ENCODE results near the gene GPR17.

GPR17 gene

GRCh38 chr2:127614731-127615130, 31.2 kb upstream of the GPR17 start:
- peak; percentile 73 for DNase-seq

DNA sequence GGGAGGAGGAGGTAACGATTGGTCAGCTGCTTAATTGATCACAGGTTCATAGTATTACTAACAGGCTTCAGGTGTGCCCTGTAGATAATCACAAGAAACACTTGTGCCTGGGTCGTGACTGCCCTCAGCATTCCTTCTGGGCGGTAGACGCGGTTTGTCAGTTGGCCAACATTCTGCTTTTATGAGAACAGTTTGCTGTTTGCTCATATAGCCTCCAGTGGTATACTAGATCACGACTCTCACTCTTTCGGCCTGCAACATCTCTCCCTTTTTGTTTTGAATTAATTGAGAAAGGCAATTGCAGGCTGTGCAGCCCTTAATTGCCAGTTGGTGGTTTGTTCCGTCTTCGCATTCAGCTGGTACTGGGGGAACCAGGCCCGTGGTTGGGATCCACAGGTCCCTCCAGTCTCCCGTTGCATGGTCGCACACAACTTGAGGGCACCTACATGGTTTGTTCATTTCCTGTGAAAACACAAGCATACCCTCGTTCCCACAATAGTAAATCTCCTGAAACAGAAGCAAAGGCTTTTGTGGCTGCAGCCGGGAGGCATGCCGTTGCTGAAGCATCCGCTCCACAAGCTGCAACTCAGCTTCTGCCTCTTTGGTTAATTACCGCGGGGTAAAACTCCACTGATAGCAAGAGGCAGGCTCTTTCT, 30.3 kb upstream of the GPR17 start:
- DNase-seq, result no peak

GRCh38 chr2:127618551-127619202, 27.3 kb upstream of the GPR17 start:
- no peak for DNase-seq

DNA sequence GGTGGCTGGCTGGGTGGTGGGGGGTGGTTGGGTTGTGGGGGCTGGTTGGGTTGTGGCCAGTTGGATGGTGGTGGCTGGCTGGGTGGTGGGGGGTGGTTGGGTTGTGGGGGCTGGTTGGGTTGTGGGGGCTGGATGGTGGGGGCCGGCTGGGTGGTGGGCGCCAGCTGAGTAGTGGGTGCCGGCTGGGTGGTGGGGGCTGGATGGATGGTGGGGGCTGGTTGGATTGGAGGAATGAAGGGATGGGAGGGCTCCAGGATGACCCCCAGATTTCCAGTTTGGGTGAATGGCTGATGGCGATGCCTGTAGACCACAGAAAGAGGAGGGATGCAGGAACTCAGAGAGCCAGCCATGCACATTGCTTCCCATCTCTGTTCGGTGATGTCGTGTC, 26.8 kb upstream of the GPR17 start:
- no peak for DNase-seq

DNA sequence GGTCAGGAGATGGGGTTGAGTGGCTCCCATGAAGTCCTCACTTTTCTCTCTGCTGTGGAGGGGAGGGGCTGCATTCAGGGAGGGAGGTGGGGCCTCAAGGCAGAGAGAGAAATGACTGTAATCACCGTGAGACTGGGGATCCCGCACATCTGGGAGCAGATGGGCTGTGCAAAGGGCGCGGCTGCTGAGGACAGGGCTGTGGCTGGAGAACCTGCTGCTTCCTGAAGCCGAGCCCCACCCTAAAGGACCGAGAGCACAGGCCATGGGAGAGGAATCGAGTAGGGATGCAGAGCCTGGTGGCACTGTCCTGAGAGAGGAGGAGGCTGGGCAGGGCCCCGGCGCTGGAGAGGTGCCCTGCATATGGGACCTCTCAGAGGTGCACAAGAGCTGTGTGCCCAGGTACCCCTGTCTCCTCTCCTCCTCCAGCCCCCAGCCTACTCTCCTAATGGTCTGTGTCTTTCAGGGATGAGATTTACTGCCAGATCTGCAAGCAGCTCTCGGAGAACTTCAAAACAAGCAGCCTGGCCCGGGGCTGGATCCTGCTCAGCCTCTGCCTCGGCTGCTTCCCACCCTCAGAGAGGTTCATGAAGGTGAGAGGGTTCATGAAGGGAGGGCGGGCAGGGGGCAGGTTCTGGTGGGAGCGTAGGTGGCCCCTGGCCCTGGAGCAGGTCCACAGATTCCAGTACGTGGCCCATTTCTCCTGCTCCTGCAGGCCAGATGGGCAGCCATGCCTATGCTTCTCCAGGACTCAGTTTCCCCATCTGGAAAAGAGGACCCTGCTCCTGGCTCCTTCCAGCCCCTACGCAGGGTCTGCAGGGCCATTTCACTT, 25.9 kb upstream of the GPR17 start:
- no peak for DNase-seq

DNA sequence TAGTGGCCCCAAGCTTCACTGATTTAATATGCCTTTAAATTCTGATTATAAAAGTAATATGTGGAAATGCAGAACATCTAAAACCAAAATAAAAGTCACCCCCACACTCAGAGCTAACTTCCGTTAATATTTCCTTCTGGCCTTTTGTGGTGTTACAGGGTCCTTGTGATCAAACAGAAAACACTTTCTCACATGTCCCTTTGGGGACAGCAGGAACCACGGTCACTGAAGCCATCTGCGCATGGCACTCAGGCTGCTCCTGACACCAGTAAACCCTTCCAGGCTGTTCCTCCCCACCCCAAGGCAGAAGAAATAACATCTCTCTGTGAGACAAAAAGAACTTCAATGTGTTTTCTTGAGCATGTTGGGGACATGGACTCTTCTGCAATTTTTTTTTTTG, 25.1 kb upstream of the GPR17 start:
- DNase-seq, result no peak

- DNase-seq, result no peak
These were observed 23.9 kb upstream of the GPR17 start for GRCh38 chr2:127621981-127622431.

- no peak for DNase-seq
These were observed 23.2 kb upstream of the GPR17 start for GRCh38 chr2:127622561-127623387.

DNA sequence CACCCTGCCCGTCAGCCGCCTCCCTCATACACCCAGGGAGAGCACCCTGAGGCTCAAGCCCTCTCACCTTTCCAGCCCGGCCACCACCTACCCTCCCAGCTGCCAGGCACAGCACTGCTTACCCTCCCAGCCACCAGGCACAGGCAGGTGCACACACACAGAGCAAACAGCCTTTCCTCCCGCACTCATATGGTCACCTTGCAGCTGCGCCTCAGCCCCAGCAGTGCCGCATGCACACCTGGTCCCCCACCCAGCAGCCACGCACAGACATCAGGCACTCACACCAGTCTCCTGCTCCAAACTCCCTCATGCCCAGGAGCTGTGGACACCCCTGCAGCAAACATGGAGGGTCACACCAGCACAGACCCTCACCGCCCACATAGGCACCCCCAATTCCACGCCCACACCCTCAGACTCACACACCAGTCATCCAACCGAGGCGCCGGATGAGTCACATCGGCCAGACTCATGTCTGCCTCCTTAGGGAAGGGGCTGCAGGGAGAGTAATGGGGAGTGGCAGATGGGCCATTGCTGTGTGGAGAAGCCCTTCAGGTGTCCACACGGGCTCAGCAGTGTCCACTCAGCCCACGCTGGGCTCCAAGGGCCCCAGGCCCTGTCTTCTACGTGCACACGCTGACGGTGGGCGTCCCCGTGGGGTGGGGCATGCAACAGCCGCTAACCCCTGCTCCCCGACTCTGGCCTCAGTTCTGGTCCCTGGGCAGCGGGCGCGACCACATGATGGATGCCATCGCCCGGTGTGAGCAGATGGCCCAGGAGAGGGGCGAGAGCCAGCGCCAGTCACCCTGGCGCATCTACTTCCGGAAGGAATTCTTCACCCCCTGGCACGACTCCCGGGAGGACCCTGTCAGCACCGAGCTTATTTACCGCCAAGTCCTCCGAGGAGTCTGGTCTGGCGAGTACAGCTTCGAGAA, 22.3 kb upstream of the GPR17 start:
- DNase-seq, result peak; percentile 74

GRCh38 chr2:127624320-127624755, 21.6 kb upstream of the GPR17 start:
- DNase-seq, result no peak

DNA sequence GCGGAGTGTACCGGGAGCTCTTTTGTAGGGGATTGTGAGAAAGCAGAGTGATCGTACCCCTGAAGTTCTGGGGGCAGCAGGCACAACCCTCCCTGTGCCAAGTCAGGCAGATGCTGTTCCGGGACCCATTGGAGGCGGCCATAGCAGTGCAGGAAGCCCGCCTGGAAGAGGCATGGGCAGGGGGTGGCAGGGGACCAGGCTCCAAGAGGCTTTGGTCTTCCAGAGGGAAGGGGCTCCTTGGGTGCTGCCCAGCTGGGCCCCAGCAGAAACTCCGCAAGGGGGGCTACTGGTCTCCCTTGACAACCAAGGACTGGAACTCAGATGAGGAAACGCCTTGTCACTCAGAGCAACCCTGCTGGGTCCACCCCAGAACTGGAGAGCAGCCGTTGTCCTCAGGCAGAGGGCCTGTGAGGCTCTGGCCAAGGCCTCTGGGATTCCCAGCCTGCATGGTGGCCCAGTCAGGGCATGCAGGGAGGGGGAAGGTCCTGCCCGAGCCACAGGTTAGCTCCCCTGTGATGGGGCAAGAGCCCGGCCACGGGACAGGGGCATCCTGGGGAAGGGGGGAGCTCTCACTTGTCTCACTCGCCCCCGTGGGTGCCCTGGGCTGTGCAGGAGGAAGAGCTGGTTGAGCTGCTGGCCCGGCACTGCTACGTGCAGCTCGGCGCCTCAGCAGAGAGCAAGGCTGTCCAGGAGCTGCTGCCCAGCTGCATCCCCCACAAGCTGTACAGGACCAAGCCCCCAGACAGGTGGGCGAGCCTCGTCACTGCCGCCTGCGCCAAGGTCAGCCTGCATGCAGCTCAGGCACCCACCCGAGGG, 21.0 kb upstream of the GPR17 start:
- DNase-seq, result no peak

DNA sequence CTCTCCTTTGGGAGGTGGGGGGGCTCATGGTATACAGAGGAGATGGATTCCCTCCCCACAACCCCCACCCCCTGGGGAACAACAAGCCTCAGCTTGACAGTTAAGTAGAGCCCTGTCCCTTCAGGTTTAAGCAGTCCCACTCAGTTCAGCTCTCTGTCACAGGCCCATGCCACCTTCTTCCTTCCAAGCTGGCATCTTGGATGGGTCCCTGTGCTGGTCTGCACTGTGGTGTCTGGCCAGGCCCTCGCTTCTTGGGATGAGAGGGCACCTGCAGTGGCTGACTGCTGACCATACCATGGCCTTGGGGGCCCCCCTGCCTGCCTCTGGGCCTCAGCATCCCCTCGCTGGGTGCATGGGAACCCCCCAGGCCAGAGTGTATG, 20.4 kb upstream of the GPR17 start:
- no peak for DNase-seq

DNA sequence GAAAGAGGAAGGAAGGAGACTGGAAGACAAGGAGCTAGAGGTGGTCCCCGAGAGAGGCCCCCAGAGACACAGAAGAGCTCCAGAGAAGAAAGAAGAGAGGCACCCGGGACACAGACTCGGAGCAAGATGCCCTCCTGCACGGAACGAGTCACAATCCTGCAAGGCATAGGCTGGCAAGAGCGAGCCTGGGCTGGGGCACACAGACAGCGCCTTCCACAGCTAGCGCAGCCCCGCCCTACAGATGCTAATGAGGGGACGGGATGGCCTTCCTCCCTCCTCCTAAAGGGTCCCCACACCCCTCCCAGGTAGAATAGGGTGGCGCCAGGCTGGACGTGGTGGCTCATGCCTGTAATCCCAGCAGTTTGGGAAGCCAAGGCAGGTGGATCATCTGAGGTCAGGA, 19.8 kb upstream of the GPR17 start:
- no peak for DNase-seq

DNA sequence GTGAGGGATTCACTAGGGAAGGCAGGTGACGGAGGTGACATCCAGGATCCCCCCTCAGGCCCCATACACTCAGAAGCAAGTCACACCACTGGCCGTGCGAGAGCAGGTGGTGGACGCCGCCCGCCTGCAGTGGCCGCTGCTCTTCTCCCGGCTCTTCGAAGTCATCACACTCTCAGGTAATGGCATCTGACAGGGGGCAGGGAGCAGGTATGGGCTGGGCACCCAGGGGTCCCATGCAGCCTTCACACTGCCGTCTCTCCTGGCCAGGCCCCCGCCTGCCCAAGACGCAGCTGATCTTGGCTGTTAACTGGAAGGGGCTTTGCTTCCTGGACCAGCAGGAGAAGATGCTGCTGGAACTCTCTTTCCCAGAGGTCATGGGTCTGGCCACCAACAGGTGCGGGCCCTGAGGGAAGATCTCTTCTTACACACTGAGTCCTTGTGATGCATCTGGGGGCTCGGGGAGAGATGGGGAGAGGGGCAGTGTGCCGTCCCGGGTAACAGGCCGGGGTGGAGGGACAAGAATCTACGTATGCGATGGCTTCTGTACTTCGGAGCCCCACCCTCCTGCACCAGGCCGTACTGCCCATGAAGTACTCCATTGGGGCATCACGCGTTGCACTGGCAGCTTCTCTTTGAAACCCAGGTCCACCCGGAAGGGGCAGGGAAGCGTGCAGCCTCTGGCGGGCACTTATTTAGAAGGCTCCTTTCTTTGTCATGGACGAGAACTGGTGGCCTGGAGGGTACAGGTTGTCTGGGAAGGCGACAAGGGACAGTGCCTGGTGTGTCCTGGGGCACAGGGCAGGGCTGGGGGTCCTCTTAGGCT, 18.8 kb upstream of the GPR17 start:
- no peak for DNase-seq

- no peak for DNase-seq
These were observed 18.0 kb upstream of the GPR17 start for GRCh38 chr2:127627740-127628571.

DNA sequence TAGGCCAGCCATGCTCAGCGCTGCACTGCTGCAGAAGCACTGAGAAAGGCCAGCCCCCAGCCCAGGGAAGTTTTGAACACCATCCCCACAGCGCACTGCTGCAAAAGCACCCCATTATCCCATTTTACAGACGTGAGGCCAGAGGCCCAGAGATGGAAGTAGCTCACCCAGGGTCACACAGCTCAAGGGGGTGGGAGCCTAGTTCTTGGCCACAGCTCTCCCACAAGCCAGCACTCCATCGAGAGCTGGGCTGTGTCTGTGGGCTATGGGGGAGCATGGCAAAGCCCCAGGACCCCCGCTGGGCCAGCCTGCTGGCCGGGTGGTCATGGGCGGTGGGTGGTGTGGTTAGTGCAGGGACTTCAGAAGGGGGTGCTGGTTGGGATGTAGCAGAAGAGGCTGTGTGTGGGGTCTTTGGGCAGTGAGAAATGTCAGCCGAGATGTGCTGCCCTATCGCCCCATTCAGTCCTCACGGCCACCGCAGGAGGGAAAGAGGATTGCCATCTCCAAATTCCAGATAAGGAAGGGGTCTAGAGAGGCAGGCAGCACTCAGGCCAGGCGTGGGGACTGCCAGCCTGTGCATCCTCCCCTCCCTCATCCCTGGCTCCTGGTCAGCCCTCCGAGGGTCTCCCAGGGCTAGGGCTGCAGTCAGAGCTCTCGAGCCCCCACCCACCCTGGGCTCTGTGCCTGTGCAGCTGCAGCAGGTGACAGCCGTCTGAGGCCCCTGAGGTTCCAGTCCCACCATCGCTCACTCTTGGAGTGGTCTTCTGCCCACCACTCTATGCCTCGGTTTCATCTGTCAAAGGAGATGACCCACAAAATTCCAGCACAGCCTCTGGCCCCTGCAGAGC, 17.0 kb upstream of the GPR17 start:
- no peak for DNase-seq

DNA sequence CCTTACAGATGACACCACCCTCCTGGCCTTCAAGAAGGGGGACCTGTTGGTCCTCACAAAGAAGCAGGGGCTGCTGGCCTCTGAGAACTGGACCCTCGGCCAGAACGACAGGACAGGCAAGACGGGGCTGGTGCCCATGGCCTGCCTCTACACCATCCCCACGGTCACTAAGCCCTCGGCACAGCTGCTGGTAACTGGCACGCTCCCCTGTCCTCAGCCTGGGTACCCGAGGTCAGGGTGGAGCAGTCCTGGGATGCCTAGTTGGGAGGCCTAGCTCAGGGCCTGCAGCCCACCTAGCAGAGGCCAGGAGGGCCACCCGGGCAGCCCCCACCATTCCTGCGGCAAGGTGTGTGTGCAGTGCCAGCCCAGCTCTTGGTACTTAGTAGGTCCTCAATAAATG, 16.3 kb upstream of the GPR17 start:
- no peak for DNase-seq

All from fibroblast of skin of back (primary cell).